GM18861 (cell line): ENCODE results near the gene FOXE1.

Experiments
- ATAC-seq: cut with Tn5 transposase; IDR thresholded peaks from one replicate; pipeline ENCODE4 v1.9.1; 2021; ENCODE audit not compliant: unreplicated experiment

The FOXE1 gene

GRCh38 chr9:97853056-97853843, at the start of gene FOXE1:
Gene FOXE1, plus strand, starts transcription at chr9:97853226. Its CDS starts 689 bp downstream, at chr9:97853915.
- ATAC-seq = no peak

DNA sequence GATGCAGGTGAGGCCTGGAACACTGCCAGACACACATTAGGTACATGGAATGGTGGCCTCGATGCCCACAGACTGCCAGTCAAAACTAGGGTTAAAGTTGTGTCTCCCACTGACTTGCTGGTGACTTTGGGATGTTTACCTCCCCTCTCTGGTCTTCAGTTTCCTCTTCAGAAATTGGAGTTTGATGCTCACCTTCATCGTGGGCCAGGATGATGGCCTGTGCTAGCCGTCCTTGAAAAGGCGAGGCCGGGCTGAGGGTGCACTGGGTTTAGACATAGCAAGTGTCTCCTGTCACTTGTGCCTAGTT, 49.0 kb upstream of the FOXE1 start:
- ATAC-seq = no peak

DNA sequence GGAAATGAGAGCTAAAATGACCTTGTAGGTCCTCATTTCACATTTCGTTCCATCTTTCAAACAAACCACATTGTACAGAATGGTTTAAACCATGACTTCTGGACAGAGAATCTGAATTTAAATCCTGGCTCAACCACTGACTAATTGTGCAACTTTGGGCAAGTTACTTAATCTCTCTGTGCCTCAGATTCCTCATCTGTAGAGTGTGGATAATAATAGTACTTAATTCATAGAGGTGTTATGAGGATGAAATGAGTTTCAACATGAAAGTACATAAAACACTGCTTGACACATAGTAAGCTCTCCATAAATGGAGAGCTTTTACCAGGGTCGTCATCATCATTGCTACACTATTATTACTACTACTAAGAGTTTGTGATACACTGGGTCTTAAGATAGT, 46.3 kb upstream of the FOXE1 start:
- ATAC-seq = no peak

GRCh38 chr9:97807681-97808080, 45.3 kb upstream of the FOXE1 start:
- ATAC-seq = no peak

DNA sequence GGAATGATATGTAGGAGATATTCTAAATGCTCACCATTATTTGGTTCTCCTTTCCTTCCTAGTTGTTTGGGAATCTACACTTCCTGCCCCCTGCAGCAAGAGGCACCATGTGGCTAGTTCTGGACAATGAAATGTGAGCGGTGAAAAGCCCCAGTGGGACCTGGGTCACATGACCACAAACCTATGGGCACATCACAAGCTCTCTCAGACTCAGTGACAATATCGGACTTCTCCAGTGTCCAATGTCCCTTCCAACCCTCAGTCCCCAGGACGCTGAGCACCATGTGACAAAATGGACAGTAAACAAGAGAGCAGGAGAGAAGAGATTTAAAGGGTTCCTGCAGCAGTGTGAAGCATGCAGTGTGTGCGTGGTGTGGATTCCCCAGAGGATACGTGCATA, 44.6 kb upstream of the FOXE1 start:
- no peak for ATAC-seq

DNA sequence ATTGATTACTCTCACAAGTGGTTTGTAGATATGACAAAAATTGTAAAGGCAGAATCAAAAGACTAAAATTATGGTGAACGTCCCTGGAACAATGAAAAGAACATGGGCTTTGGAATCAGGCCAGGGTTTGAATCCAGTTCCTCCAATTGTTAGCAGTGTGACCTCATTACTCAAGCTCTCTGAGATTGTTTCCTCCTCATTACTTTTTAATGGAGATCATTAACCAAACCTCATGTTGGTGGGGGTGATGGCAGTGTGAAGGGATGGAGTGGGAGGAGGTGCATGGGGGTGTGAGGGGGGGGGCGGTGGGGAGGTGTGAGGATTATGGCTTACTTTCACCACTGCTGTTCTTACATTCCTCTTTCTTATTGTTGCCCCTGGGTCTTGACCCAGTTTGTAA, 44.1 kb upstream of the FOXE1 start:
- no peak for ATAC-seq

GRCh38 chr9:97809666-97810344, 43.2 kb upstream of the FOXE1 start:
- no peak for ATAC-seq

- ATAC-seq = no peak
These were observed 41.3 kb upstream of the FOXE1 start for GRCh38 chr9:97811533-97812246.

DNA sequence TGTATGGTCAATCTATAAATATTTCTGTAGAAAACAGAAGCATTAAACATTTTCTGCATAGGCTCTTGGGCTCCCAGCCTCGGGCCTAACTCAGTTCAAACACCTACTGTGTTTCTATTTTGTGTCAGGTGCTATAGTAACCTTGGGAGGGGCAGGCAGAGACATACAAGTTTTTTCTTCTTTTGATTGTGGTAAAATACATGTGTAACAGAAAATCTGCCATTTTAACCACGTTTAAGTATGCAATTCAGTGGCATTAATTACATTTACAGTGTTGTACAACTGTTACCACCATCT, 40.8 kb upstream of the FOXE1 start:
- ATAC-seq = no peak

DNA sequence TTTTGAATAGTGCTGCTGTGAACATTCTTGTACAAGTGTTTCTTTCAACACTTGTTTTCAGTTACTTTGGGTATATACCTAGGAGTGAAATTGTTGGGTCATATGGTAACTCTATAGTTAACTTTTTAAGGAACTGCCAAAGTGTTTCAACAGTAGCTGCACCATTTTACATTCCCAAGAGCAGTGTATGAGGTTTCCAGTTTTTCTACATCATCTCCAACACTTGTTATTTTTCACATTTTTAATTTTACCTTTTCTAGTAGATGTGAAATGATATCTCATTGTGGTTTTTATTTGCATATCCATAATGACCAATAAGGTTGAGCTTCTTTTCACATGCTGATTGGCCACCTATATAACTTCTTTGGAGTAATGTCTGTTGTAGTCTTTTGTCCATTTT, 40.0 kb upstream of the FOXE1 start:
- no peak for ATAC-seq

GRCh38 chr9:97819735-97820134, 33.3 kb upstream of the FOXE1 start:
- ATAC-seq = no peak

DNA sequence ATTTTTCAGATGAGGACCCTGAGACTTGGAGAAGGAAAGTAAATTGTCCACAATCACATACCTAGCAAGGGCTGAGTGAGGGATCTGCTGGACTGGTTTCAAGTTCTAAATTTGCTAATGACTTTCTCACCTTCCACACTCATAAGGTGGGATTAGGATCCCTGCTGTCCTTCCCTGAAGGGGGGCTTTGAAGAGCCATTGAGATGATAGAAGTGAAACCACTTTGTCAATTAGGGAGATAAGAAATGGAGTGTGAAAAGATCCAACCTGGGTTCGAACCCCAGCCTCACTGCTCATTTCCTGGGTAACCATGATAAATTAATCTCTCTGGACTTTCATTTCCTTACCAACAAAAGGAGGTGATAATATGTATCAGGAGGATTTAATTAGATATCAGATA, 32.7 kb upstream of the FOXE1 start:
- no peak for ATAC-seq

DNA sequence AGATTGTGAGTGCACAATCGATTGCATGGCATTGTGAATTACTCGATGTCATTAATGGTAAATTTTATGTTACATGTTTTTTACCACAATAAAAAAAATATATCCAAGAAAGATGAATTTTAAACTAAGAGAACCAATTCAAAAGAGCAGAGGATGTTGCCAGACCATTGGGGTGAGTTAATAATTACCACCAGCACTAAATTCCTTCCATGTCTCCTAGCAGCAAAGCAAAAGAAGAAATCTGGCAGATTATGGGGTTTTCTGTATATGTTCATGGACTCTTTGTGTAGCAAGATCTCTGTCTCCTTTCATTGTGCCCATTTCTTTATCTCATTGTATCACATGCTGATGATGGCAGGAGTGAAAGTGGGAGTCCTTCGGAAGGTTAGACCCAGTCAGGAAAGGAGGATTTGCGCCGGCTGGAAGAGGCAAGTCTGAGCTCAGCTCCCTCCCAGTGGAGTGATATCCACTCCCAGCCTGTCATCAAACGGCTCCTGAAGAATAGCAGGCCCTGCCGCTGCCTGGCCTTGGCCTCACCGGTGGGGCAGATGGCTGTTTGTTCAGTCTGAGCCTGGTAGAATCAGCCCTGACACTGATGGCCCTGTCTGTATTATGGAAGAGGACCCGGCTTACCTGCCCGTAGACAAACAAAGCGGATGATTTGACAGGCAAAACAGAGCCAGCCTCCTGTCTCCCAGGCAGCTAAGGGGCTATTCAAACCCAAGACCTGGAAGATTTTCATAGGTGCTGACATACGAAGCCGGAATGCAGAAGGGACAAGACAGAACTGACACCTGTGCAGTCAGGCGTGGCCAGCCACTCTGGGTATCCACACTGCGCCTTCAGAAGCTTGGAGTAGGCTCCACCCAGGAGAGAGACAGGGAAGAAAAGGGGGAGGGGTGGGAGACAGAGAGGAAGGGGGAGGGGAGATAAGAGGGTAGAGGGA, 21.9 kb upstream of the FOXE1 start:
- ATAC-seq = no peak

DNA sequence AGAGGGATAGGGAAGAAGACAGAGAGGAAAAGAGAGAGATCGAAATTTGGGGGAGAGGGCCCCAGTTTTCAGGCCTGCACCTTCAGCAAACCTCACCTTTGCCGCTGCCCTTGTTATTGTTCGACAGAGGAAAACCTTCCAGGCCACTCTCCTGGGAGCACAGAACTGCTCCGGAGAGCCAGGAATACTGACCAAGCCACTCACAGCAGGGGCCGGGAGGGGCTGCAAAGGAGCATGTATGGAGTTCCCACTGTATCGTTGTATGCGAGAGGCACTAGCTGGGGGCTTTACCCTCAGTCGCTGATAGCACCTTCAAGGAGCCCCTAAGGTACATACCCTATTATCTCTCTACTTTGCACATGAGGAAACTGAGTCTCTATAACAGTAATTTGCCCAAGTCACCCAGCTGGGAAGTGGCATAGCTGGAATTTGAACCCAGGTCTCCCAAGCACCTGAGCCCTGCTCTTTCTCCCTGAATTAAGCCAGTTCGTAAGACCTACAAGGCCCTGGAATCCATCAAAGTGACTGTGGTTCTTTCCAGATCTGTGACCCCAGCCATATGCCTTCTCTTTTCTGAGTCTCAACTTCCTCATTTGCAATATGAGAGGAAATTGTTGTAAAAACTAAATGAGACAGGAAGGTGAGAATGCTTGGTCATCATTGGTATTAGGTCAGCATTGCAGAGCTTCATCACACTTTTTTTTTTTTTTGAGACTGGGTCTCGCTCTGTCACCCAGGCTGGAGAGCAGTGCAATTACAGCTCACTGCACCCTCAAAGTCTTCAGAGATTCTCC, 21.0 kb upstream of the FOXE1 start:
- no peak for ATAC-seq

- ATAC-seq = no peak
These were observed 12.5 kb upstream of the FOXE1 start for GRCh38 chr9:97840521-97840920.

- no peak for ATAC-seq
These were observed 10.1 kb upstream of the FOXE1 start for GRCh38 chr9:97842960-97843359.

DNA sequence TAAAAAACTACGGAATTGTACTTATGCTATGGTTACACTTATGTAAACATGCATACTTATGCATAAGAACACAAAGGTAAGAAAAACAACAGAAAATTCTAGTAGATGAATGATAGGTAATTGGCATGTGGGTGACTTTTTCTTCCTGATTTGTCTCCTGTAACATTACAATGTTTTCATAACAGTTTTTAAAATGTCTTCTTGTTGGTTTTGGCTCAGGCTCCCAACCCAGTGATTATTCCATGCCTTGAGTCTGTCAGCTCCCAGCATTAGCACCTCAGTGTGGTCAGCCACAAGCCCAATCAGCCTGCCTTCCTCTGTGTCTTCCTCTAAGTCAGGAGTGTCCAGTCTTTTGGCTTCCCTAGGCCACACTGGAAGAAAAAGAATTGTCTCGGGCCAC, 7.9 kb upstream of the FOXE1 start:
- ATAC-seq = no peak

- ATAC-seq = no peak
These were observed 7.3 kb upstream of the FOXE1 start for GRCh38 chr9:97845763-97846162.

DNA sequence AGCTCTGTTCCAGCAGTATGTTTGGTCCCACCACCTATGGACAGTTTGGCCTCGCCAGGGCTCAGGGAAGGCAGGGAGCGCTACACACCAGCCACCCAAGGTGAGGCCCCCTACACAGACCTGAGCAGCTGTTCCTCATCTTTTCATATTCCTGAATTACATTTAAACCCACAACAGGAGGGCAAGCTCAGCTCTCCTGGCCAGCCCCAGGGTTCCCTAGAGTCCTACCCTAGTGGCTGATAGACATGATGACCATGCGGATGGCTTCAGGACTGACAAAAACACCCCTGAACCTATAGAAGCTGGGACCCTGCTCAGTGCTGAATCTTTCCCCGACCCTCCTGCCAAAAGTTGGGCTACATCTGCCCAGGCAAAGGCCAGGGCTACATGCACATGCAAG, 6.7 kb upstream of the FOXE1 start:
- ATAC-seq = no peak

GRCh38 chr9:97847474-97848214, 5.4 kb upstream of the FOXE1 start:
- ATAC-seq = no peak
